DMS 273 (cell line): ENCODE results near the gene CDK5R2.

Experiments
- DNase-seq: peaks from one replicate; lab custom pipeline; 2025; ENCODE audit not compliant: unreplicated experiment; lab: John Stamatoyannopoulos, UW

The CDK5R2 gene

GRCh38 chr2:219001577-219002394 is 42.3 kb downstream of the CDK5R2 start:
- peak; percentile 89 for DNase-seq

DNA sequence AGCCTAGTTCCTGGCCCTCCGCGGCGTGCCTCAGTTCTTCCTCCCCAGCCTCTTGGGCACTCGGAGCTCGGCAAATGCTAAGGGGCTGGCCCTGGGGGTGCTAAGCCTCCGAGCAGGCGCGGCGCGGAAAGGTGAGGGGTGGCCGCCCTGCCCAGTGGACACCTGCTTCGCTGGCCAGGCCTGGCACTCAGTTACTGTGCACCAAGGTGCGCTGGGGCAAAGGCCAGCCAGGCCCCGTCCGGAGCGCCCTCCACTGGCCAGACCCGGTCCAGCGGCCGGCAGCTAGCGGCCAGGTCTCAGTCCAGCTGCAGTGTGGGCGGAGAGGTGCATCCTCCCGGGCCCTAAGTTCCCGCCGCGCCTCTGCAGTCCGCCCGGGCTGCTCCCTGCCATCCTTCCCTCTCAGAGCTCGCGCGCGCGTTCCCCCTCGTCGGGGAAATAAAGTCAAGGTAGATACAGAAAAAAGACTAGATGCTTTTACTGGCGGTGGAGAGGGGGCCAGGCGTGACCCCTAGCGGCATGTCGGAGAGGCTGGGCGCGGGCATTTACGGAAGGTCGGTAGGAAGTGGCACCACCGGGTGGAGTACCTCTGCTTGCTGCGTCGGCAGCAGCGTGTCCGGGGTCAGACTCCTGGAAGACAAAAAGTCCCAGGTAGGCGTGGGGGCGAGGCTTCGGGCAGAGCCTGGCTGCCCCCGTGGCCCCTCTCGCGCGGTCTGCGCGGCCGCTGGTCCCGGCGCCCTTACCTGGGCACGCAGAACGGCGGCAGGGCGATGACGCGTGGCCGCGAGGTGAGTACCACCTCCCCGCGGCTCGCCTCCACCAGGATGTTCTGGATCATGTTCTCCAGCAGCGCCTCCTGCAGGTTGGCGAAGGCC is 43.2 kb downstream of the CDK5R2 start:
- DNase-seq = peak; percentile 74

DNA sequence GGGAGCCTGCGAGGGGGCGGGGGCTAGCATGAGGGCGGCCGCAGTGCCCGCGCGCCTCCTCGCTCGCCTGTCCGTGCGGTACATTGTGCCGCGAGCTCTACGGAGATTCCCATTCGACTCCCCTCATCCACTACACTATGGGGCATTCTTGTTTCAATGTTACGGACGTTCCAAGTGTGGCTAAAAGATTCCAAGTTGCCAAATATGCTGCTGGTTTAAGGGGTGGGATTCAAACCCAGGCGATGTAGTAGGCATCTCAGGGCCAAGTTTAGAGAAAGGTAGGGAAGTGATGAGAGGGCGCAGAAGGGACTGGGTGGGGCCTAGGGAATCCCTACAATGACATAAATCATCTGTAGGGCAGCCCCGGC is 43.8 kb downstream of the CDK5R2 start:
- DNase-seq = no peak

DNA sequence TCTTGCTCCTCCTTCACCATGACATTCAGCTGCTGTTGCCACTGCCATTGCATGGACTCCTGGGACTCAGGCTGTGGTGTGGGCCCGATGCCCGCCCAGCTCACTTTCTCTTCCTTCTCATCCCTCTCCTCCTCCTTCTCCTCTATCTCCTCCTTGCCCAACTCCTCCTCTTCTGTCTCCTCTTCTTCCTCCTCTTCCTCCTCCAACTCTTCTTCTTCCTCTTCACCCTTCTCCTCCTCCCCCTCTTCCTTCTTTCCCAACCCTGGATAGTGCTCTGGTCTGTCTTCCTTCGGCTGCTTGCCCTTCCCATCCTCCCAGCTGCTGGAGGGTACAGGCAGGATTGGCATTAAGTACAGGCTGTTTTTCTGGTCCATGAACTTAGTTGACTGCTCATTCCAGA is 44.5 kb downstream of the CDK5R2 start:
- no peak for DNase-seq

- no peak for DNase-seq
These were observed 49.8 kb downstream of the CDK5R2 start for GRCh38 chr2:219009294-219009693.

GRCh38 chr2:219010162-219010756 is 50.8 kb downstream of the CDK5R2 start:
- DNase-seq = peak; percentile 60

- DNase-seq = no peak
These were observed 51.4 kb downstream of the CDK5R2 start for GRCh38 chr2:219010873-219011272.
